Esophagus muscularis mucosa (tissue), 3 donors: ENCODE data around the gene CISD2.

Experiments
- POLR2A ChIP-seq: fragments of 450-650 bp; IDR thresholded peaks from one replicate; pipeline ENCODE4 v1.6.1; 2017; ENCODE audit warnings: antibody characterized with exemption, moderate library complexity, mild to moderate bottlenecking, low read depth
- TF ChIP-seq, protein P1 (sequence below), 3 experiments: fragments of 200-600 bp in 2 of 3; fragments of 450-650 bp in 1 of 3; sonication (generic) in 2 of 3; IDR thresholded peaks; one replicate each; pipeline ENCODE4 v1.5.1; 2017 to 2019; ENCODE audit warnings: antibody characterized with exemption in 3 of 3, mild to moderate bottlenecking in 2 of 3, moderate library complexity in 1 of 3

DNA sequence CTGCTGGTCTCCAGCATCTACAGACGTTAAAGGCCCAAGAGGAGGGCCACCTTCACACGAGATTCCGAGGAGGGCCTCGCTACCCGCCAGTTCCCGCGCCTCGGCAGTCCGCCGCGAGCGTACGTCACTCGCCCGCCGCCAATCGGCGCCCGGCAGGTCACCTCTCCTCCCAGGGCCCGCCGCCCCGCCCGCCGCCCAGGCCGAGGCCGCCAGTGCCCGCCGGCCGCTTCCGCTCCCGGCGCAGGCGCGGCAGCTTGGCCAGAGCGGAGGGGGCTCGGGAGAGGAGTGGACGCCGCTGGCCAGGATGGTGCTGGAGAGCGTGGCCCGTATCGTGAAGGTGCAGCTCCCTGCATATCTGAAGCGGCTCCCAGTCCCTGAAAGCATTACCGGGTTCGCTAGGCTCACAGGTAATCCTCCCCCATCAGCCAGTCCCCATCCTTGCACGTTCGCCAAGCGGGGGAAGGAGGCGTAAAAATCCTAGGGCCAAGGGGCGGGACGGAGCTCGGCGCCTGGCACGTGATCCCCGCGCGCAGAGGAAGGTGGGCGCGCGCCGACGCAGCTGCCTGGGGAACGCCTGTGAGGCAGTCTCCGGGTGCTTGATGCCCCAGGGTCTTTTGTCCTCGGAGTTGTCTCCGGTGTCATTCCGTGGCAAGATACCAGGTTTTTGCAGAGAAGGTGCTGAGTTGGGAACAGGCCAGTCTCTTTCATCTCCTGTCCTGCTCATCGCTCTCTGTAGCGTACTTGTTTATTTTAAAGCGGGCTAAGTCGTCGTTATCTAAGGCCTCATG is at the start of gene CISD2:
- TF ChIP-seq, protein P1, sequence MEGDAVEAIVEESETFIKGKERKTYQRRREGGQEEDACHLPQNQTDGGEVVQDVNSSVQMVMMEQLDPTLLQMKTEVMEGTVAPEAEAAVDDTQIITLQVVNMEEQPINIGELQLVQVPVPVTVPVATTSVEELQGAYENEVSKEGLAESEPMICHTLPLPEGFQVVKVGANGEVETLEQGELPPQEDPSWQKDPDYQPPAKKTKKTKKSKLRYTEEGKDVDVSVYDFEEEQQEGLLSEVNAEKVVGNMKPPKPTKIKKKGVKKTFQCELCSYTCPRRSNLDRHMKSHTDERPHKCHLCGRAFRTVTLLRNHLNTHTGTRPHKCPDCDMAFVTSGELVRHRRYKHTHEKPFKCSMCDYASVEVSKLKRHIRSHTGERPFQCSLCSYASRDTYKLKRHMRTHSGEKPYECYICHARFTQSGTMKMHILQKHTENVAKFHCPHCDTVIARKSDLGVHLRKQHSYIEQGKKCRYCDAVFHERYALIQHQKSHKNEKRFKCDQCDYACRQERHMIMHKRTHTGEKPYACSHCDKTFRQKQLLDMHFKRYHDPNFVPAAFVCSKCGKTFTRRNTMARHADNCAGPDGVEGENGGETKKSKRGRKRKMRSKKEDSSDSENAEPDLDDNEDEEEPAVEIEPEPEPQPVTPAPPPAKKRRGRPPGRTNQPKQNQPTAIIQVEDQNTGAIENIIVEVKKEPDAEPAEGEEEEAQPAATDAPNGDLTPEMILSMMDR (IDR thresholded peaks at IDR 0.05) = no peak
- peak; percentile 64 for TF ChIP-seq POLR2A
